HepG2 (cell line): ENCODE data around the gene ZBED5. TPM values are rescaled to one million over a fixed set of nuclear protein-coding genes. Genes with fewer than 3 reads are reported as not detected.

Source experiments
- KAT7 ChIP-seq: IDR thresholded peaks from 2 replicates; pipeline ENCODE4 v1.6.1; 2018; ENCODE audit warnings: borderline replicate concordance, missing compliant biosample characterization
- KAT8 ChIP-seq: IDR thresholded peaks from 2 replicates; pipeline ENCODE4 v1.6.1; 2016; ENCODE audit warnings: missing genetic modification reagents, missing compliant biosample characterization
- MAFG ChIP-seq: sonication (generic); formaldehyde crosslinking; IDR thresholded peaks from 2 replicates; pipeline ENCODE4 v1.5.1; 2020; ENCODE audit warnings: mild to moderate bottlenecking, missing genetic modification reagents
- MXD1 ChIP-seq: sonication (generic); formaldehyde crosslinking; IDR thresholded peaks from 2 replicates; pipeline ENCODE4 v1.4.0; 2020; ENCODE audit warnings: mild to moderate bottlenecking, missing genetic modification reagents
- POLR2A ChIP-seq, 2 experiments: IDR thresholded peaks; 2 replicates each; pipeline ENCODE4 v1.6.1; 2011; ENCODE audit warnings: low read depth in 2 of 2, low read length in 2 of 2, mild to moderate bottlenecking in 1 of 2, moderate library complexity in 1 of 2; ENCODE audit not compliant: insufficient read depth in 1 of 2
- PREB ChIP-seq: sonication (generic); formaldehyde crosslinking; IDR thresholded peaks from 2 replicates; pipeline ENCODE4 v1.4.0; 2020; ENCODE audit warnings: missing genetic modification reagents
- RBFOX2 ChIP-seq: fragments of 200-400 bp; formaldehyde crosslinking; IDR thresholded peaks from 2 replicates; pipeline ENCODE4 v1.6.1; 2017; ENCODE audit warnings: low read depth, mild to moderate bottlenecking, low read length
- SALL2 ChIP-seq: sonication (generic); formaldehyde crosslinking; IDR thresholded peaks from 2 replicates; pipeline ENCODE4 v1.8.1; 2023; ENCODE audit warnings: mild to moderate bottlenecking, missing genetic modification reagents, inconsistent platforms
- SMC3 ChIP-seq: IDR thresholded peaks from 2 replicates; pipeline ENCODE4 v1.6.1; 2011; ENCODE audit warnings: low read length, improper control_type of control experiment
- TFAP4 ChIP-seq: sonication (generic); IDR thresholded peaks from 2 replicates; pipeline ENCODE4 v1.6.1; 2016; ENCODE audit warnings: low read depth, borderline replicate concordance
- ZFP62 ChIP-seq: sonication (generic); formaldehyde crosslinking; IDR thresholded peaks from 2 replicates; pipeline ENCODE4 v1.4.0; 2020; ENCODE audit warnings: missing genetic modification reagents
- ZFYVE20 ChIP-seq: sonication (generic); formaldehyde crosslinking; IDR thresholded peaks from 2 replicates; pipeline ENCODE4 v1.8.0; 2023; ENCODE audit warnings: low read depth, mild to moderate bottlenecking, moderate library complexity, missing genetic modification reagents, borderline replicate concordance
- ZNF33B ChIP-seq: sonication (generic); formaldehyde crosslinking; IDR thresholded peaks from 2 replicates; pipeline ENCODE4 v1.5.1; 2020; ENCODE audit warnings: mild to moderate bottlenecking, missing genetic modification reagents
- ZNF546 ChIP-seq: sonication (generic); formaldehyde crosslinking; conservative IDR thresholded peaks from 2 replicates; pipeline ENCODE4 v1.8.1; 2023; ENCODE audit warnings: mild to moderate bottlenecking, missing genetic modification reagents
- ZNF616 ChIP-seq: sonication (generic); formaldehyde crosslinking; IDR thresholded peaks from 2 replicates; pipeline ENCODE4 v1.5.0; 2020; ENCODE audit warnings: low read depth, mild to moderate bottlenecking, missing genetic modification reagents
- ZNF713 ChIP-seq: sonication (generic); formaldehyde crosslinking; IDR thresholded peaks from 2 replicates; pipeline ENCODE4 v1.4.0; 2020; ENCODE audit warnings: mild to moderate bottlenecking, missing genetic modification reagents
- polyA plus RNA-seq, 8 experiments: library from polyadenylated mRNA; depleted of rRNA in 3 of 8; stranded (reverse) in 7 of 8; unstranded in 1 of 8; fragments of >200 nt; fragmentation: Illumina TruSeq in 4 of 8; extraction: Trizol in 4 of 8; gene quantifications; 2 replicates each; pipeline versions ENCODE4 v1.2.1 to v1.2.3, GENCODE V29; 2011 to 2016; ENCODE audit warnings: low read depth in 4 of 8, missing spikeins in 1 of 8, mixed read lengths in 1 of 8; ENCODE audit not compliant: insufficient read depth in 1 of 8
- total RNA-seq, 5 experiments: library from RNA; depleted of rRNA; stranded (reverse); fragments of >200 nt; fragmentation: Illumina TruSeq; extraction: Trizol; gene quantifications; 2 replicates each; pipeline ENCODE4 v1.2.3, GENCODE V29; 2016; ENCODE audit warnings: low read depth in 1 of 5
- TF ChIP-seq, protein P1 (sequence below): sonication (generic); formaldehyde crosslinking; IDR thresholded peaks from 2 replicates; pipeline ENCODE4 v1.4.0; 2020; ENCODE audit warnings: missing genetic modification reagents
- TF ChIP-seq, protein P2 (sequence below): sonication (generic); formaldehyde crosslinking; IDR thresholded peaks from 2 replicates; pipeline ENCODE4 v1.4.0; 2020; ENCODE audit warnings: missing genetic modification reagents, borderline replicate concordance

The ZBED5 gene
- total and polyA plus RNA-seq, 2 of the 13 experiments (the other 11 are each of a cell fraction or from before 2014, with no cell fraction given) = 18.2 to 38.6 TPM

DNA sequence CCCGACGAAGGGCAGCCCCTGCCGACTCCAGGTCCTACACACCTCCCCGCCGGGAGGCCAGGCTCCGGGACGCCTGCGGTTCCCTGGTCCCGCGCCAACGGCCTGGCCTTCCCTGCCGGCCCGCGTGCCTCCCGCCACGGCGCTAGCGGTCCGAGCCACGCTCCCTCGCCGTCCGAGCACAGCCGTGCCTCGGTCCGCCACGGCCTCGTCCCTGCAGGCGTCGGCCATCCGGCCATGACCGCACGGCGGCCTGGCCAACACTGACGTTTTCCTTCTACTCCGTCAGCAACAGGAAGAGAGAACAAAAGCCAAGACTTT lies 49.7 kb downstream of the ZBED5 start (continued):
- TF ChIP-seq, protein P1, sequence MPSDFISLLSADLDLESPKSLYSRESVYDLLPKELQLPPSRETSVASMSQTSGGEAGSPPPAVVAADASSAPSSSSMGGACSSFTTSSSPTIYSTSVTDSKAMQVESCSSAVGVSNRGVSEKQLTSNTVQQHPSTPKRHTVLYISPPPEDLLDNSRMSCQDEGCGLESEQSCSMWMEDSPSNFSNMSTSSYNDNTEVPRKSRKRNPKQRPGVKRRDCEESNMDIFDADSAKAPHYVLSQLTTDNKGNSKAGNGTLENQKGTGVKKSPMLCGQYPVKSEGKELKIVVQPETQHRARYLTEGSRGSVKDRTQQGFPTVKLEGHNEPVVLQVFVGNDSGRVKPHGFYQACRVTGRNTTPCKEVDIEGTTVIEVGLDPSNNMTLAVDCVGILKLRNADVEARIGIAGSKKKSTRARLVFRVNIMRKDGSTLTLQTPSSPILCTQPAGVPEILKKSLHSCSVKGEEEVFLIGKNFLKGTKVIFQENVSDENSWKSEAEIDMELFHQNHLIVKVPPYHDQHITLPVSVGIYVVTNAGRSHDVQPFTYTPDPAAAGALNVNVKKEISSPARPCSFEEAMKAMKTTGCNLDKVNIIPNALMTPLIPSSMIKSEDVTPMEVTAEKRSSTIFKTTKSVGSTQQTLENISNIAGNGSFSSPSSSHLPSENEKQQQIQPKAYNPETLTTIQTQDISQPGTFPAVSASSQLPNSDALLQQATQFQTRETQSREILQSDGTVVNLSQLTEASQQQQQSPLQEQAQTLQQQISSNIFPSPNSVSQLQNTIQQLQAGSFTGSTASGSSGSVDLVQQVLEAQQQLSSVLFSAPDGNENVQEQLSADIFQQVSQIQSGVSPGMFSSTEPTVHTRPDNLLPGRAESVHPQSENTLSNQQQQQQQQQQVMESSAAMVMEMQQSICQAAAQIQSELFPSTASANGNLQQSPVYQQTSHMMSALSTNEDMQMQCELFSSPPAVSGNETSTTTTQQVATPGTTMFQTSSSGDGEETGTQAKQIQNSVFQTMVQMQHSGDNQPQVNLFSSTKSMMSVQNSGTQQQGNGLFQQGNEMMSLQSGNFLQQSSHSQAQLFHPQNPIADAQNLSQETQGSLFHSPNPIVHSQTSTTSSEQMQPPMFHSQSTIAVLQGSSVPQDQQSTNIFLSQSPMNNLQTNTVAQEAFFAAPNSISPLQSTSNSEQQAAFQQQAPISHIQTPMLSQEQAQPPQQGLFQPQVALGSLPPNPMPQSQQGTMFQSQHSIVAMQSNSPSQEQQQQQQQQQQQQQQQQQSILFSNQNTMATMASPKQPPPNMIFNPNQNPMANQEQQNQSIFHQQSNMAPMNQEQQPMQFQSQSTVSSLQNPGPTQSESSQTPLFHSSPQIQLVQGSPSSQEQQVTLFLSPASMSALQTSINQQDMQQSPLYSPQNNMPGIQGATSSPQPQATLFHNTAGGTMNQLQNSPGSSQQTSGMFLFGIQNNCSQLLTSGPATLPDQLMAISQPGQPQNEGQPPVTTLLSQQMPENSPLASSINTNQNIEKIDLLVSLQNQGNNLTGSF = peak; percentile 21; the same call in 1 of the 2 replicates
- TF ChIP-seq, protein P2, sequence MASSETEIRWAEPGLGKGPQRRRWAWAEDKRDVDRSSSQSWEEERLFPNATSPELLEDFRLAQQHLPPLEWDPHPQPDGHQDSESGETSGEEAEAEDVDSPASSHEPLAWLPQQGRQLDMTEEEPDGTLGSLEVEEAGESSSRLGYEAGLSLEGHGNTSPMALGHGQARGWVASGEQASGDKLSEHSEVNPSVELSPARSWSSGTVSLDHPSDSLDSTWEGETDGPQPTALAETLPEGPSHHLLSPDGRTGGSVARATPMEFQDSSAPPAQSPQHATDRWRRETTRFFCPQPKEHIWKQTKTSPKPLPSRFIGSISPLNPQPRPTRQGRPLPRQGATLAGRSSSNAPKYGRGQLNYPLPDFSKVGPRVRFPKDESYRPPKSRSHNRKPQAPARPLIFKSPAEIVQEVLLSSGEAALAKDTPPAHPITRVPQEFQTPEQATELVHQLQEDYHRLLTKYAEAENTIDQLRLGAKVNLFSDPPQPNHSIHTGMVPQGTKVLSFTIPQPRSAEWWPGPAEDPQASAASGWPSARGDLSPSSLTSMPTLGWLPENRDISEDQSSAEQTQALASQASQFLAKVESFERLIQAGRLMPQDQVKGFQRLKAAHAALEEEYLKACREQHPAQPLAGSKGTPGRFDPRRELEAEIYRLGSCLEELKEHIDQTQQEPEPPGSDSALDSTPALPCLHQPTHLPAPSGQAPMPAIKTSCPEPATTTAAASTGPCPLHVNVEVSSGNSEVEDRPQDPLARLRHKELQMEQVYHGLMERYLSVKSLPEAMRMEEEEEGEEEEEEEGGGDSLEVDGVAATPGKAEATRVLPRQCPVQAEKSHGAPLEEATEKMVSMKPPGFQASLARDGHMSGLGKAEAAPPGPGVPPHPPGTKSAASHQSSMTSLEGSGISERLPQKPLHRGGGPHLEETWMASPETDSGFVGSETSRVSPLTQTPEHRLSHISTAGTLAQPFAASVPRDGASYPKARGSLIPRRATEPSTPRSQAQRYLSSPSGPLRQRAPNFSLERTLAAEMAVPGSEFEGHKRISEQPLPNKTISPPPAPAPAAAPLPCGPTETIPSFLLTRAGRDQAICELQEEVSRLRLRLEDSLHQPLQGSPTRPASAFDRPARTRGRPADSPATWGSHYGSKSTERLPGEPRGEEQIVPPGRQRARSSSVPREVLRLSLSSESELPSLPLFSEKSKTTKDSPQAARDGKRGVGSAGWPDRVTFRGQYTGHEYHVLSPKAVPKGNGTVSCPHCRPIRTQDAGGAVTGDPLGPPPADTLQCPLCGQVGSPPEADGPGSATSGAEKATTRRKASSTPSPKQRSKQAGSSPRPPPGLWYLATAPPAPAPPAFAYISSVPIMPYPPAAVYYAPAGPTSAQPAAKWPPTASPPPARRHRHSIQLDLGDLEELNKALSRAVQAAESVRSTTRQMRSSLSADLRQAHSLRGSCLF (CRISPR knock-in tag) = no peak
- TF ChIP-seq KAT7 (no peak), SALL2 (CRISPR knock-in tag) (peak; percentile 0; the same call in 1 of the 2 replicates), ZNF546 (peak; percentile 81), ZNF33B (CRISPR knock-in tag) (0 out of 2 replicates have a peak, but pooled peaks have one; percentile 14), POLR2A (IDR thresholded peaks at IDR 0.05; ENCODE audit: insufficient read depth in 1 of 2, low read depth in 2 of 2, low read length in 2 of 2) (no peak), MXD1 (CRISPR knock-in tag) (peak; percentile 69; the same call in 1 of the 2 replicates), RBFOX2 (peak; percentile 88), PREB (no peak), ZFP62 (CRISPR knock-in tag) (no peak), ZNF616 (CRISPR knock-in tag) (0 out of 2 replicates have a peak, but pooled peaks have one; percentile 30), KAT8 (CRISPR knock-in tag) (no peak), ZNF713 (CRISPR knock-in tag) (0 out of 2 replicates have a peak, but pooled peaks have one; percentile 63), MAFG (CRISPR knock-in tag) (0 out of 2 replicates have a peak, but pooled peaks have one; percentile 2), TFAP4 (no peak), ZFYVE20 (CRISPR knock-in tag) (0 out of 2 replicates have a peak, but pooled peaks have one; percentile 78), SMC3 (no peak)
